Stimulated activated naive CD4-positive, alpha-beta T cell treated with Interleukin-2 at 50 U/mL for 16 hours (primary cell): Measurements from ENCODE around the gene IPO11.

ENCODE experiments used
- DNase-seq: peaks from one replicate; lab custom pipeline; 2025; lab: John Stamatoyannopoulos, UW

Gene IPO11

DNA sequence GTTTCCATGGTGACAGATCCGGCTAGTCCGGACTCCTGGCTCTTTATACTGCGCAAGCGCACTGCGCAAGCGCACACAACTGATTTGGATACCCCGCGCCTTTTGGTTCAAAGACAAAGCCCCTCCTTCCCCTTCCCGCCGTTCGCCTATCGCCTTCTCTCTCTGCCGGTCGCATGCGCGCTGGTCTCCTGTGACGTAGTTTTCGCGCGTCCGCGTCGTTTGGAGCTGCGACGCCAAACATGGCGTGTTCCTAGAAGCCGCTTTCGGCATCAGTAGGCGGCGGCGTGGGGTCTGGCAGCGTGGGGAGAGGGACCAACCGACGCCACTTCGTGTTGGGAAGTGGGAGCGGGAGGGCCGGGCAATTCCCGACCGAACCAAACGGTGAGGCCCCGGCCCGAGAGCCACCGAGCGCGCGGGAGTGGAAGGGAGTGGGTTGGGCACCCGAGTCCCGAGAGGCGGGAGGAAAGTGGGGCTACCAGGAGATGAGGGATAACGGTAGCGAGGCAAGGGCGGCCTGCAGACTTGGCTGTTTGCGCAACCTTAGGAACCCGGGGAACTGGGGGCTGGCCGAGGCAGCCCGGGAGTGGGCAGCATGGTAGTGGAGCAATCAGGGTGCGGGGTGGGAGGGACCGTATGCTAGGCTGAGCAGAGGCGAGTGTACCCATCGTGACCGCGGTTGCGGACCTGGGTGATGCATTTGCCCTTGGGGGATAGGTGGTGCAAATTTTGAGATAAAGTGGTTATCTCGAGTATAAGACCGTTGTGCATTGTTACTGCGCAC, at the start of gene IPO11:
Gene IPO11 (plus strand): TSS at position 215 of the 781 bp plus-strand sequence. CDS start 24,517 bp downstream, outside the sequence.
- peak; percentile 98 for DNase-seq

DNA sequence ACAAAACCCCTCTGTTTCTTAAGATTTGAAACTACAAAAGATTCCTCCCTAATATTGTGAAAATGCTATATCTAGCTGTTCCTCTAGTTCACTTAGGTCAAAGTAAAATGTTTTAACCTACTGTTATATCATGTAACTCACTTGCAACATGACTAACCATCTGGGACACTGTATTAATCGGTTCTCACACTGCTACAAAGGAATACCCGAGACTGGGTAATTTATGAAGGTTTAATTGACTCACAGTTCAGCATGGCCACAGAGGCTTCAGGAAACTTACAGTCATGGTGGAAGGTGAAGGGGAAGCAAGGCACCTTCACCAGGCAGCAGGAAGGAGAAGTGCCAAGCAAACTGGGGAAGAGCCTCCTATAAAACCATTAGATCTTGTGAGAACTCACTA, 43.5 kb upstream of the IPO11 start:
- DNase-seq = no peak

DNA sequence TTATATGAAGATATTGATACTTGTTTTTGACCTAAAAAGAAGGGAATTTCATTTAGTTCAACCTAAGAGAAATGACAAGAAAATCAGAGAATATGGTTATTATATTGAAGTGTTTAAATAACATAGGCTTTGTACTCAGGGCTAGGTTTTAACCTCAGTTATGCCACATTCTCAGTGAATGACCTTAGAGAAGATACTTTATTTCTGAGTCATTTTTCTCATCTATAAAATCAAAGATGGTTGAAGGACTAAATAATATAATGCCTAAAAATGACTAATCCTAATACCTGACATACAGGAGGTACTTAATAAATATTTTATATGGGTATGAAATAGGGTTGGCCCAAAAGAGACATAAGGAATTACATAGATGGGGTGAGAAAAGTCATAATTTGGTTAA, 41.2 kb upstream of the IPO11 start:
- DNase-seq = no peak

DNA sequence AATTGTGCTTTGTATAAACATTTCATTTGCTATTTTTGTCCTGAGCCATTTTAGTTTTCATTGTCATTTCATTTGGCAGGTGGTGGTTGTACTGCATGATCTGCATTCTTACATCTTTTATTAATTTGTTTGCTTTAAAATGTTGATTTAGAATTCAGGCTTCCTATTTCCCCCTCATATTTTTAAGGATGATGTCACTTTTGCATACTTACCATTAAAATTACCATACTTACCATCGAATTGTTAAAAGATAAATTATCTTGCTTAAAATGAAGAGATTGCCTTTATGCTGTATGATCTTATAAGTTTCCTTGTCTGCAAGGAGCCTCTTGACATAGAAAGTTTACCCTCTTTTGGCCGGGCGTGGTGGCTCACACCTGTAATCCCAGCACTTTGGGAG, 40.0 kb upstream of the IPO11 start:
- DNase-seq = no peak

DNA sequence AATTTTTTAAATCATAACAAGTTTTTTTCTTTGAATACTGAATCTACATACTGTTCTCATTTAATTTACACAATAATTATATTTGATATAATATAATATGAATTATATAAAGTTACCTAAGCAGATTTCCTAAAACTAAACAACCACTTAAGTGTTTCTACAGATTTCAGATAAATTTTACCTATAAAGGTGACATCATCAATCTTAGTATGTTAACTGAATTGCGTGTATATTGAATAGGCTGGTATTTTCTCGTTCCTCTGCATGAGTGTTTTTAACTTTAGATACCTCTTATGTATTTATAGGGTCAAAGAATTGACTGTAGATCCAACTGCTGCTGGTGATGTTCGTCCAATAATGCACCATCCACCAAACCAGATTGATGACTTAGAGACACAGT, 39.2 kb upstream of the IPO11 start:
- DNase-seq = no peak

DNA sequence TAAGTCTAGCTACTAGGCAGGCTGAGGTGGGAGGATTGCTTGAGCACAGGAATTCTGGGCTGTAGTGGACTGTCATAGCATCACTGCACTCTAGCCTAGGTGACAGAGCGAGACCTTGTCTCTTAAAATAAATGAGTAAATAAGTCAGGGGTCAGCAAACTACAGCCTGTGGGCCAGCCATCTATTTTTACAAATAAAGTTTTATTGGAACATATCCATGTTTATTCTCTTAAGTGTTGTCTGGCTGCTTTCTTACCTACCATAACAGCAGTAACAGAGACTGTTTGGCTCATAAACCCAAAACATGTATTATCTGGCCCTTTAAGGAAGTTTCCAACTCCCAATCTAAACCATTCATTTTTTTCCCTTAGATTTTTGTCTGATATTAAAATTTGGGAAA, 38.5 kb upstream of the IPO11 start:
- no peak for DNase-seq

DNA sequence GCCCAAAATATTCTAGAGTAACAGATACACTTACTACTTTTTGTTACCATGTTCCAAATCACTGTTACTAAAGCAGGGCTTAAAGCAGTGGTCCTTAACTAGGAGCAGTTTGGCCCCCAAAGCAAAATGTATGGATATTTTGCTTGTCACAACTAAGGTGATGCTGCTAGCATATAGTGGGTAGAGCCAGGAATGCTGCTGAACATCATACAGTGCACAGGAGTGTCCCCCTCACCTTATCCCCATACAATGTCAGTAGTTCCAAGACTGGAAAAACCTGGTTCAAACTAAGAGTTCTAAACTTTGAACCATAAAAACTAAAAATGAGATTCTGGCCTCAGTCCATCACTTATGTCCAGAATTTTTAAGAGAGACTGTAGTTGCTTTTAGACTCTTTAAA, 36.9 kb upstream of the IPO11 start:
- DNase-seq = no peak

DNA sequence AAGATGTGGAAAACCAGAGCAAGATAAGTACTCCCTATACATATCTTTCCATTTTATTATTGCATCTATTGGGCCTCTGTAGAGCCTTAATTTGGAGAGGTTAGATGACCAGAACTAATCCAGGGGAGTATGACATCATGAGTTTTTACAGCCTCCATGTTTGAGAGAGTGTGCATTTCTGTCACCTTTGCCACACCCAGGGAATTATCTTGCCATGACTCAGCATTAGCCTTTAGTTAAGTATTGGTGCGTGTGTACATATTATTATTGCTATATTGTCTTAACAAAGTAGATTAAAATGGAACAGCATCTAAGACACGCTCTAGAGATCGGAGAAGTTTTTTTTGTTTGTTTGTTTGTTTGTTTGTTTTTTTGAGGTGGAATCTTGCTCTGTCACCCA, 36.5 kb upstream of the IPO11 start:
- no peak for DNase-seq

DNA sequence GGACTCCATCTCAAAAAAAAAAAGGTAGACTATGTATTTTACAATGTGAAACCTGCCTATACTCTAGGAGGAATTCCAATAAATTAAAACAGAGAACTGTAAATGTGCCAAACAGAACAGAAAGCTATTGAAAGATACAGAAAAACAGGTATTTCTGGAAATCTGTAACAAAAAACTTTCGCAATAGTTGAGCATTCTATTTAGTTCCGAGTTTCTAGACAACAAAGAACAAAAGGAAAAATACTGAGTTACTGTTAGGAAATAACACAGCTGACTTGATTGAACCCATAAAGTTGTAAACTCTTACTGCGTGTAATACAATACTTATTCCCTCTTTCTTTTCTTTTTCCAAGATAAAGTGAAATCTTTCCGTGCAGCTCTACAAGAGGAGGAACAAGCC, 27.4 kb upstream of the IPO11 start:
- DNase-seq = no peak

DNA sequence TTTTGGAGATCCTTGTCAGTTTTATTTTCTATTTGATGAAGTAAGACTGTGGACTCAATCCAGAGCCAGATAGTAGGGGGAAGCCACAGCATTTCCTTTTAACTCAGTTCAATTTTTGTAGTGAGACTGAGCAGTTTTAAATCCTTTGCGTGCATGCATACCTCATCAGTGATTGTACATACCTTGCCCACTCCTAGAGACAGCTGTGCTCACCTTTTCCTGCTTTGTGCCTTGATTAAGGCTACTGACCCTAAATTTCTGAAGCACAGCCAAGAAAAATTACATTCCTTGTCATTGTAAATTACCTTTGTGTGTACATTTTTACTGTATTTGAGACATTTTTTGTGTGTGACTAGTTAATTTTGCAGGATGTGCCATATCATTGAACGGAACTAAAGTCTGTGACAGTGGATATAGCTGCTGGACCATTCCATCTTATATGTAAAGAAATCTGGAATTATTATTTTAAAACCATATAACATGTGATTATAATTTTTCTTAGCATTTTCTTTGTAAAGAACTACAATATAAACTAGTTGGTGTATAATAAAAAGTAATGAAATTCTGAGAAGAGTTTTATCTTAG, 26.7 kb upstream of the IPO11 start:
- DNase-seq = no peak

DNA sequence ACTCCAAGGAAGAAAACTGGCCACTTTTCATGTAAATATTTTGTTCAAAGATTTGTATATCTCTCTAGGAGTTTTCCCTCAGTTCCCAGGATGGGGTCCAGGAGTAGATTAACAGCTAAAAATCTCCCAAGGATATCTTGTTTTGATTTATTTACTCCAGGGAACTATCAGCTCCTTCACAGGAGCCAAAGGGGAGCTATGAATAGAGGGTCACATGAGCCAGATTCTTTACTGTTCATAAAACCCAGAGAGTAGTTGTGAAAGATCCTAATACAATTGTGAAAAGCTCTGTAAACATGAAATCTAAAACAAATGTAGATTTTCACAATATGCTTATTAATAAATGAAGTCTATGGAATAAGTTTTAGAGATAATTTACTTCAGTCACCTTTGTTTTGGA, 25.7 kb upstream of the IPO11 start:
- DNase-seq = no peak

DNA sequence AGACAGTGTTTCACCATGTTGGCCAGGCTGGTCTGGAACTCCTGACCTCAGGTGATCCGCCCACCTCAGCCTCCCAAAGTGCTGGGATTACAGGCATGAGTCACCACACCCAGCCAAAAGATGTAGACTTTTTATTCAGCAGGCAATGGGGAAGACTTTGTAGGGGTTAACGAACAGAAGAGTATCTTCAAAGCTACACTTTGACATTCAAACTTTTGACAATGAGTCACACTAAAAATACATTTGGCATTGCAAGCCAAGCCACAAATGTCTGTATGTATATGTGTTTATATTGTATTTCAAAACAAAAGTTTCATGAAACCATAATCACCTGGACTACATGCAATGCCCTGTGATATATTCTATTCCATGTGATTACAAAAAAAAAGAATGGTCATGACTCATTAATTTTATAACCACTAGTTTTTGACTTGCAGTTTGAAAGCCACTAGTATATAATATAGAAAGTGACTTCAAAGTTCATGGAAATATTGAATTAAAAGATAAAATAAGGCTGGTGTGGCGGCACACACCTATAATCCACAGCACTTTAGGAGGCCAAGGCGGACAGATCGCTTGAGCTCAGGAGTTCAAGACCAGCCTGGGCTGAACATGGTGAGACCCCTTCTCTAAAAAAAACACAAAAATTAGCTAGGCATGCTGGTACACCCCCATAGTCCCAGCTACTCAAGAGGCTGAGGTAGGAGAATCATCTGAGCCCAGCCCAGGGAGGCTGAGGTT, 17.2 kb upstream of the IPO11 start:
- DNase-seq = no peak

DNA sequence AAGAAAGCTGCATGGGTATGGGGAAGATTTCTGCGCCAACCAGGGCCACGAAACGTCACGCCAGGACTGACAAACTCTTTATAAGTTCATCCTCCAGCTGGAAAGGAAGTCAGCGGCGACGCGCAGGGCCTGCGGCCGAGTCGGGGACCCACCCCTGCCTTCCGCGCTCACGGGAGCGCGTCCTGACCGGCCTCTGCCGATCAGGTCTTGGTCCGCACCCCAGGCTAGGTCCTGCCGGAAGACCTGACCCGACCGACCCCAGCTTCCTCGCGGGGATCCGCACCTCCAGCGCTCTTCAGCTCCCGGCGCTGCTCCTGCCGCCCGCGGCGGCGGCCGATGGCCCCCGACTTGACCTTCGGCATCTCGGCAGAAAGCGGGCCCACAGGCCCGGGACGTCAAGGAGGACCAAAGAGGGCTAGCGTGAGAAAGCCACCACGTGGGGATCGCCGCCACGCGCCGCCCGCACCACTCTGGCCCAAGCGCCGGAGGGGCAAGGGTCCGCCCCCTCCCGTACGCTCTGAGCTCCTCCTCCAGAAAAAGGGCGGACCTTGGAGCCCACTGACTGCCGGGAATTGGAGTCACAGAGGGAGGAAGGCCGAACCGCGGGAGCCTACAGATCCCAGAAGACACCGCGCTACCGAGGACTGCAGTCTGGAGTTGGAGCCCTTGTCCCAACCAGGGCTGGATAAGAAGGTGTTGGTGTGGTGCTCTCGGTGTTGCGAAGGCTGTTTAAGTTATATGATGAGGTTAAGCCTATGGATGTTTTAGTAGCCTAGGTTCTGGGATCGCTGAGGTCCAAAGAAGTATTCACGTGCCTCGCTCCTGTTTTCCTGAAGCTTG, 8.9 kb upstream of the IPO11 start, which contains the start of gene DIMT1:
Gene DIMT1 (minus strand): TSS at position 495 of the 840 bp plus-strand sequence. CDS start 133 bp downstream, at position 362.
- DNase-seq = peak; percentile 93

DNA sequence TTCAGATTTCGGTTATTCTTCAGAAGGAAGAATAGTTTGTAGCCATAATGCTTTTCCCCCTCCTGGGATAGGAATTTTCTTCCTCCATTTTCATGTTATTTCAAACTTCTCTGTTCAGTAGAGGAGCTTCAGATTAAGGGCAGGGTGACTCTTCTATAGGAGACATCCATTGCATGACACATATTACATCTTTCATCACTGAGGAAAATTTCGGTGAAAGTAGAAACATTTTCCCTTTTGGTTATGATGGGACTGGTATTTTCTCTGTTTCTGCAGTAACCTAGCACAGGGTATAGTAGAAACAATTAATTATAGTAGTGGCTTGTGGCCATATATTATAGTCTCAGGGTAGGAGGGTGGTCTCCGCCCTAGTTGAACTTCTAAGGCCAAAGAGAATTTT, 1.1 kb downstream of the IPO11 start:
- DNase-seq = no peak

DNA sequence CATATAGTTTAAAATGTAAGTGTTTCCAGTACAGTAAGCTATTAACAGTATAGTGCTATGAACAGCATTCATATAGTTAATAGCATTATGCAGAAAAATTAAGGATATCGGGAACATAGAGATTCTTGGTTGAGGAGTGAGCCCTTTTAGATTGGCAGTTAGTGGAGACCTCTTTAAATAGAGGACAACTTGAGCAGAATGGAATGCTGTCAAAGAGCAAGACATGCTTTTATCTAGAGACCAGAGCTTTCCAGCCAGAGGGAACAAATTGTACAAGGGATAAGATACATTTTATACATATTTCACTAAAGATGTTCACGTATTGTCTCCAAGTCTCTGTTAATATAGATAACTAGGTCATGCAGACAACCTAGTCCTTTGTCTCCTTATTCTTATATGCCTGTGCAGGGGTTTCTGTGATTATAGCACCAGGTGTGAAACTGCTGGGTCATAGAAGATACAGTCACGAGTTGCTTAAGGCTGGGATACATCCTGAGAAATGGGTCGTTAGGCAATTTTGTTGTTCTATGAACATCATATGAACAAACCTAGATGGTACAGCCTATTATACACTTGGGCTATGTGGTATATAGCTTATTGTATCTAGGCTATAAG, 6.0 kb downstream of the IPO11 start:
- no peak for DNase-seq

DNA sequence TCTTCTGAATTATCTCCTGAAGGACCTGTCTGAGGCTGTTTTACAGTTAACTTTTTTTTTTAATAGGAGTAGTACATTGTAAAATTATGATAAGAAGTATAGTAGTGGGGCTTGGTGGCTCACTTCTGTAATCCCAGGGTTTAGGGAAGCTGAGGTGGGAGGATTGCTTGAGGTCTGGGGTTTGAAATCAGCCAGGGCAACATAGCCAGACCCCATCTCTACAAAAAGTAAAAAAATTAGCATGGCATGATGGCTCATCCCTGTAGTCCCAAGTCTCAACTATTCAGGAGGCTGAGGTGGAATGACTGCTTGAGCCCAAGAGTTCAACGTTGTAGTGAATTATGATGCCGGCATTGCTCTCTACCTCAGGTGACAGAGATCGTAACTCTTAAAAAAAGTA, 7.0 kb downstream of the IPO11 start:
- DNase-seq = no peak

DNA sequence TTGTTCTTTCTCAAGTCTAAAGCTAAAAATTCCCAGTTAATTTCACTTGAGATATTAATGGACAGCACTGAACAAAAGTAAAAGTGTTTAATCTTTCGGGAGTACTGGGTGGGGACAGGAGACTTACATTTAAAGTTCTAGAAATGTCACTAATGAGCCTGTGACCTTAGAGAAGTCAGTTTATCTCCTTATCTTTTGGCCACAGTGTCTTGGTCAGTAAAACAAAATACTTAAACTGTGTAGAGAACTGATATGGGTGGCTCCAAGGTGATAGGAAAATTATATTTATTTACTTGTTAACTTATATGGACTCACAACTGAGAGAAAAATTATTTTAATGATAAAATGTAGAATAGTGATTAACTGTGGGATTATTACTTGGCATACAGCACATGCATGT, 8.9 kb downstream of the IPO11 start:
- DNase-seq = no peak

DNA sequence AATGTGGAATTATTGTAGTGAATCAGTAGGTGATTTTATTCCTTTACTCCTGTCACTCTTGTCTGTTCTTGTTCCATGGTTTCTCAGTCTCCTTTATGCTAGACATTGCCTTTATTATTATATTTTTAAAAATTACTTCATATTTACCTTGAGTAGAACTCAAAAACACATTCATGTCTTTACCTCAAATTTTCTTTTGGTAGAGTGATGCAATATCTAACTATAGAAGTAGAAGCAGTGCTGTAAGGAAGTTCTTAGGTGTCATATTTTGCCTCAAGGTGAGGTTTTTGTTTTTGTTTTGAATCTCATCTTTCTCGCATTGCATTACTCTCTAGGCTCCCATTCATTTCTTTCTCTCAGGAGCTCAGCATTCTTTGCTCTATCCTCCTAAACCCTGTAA, 12.2 kb downstream of the IPO11 start:
- DNase-seq = no peak

DNA sequence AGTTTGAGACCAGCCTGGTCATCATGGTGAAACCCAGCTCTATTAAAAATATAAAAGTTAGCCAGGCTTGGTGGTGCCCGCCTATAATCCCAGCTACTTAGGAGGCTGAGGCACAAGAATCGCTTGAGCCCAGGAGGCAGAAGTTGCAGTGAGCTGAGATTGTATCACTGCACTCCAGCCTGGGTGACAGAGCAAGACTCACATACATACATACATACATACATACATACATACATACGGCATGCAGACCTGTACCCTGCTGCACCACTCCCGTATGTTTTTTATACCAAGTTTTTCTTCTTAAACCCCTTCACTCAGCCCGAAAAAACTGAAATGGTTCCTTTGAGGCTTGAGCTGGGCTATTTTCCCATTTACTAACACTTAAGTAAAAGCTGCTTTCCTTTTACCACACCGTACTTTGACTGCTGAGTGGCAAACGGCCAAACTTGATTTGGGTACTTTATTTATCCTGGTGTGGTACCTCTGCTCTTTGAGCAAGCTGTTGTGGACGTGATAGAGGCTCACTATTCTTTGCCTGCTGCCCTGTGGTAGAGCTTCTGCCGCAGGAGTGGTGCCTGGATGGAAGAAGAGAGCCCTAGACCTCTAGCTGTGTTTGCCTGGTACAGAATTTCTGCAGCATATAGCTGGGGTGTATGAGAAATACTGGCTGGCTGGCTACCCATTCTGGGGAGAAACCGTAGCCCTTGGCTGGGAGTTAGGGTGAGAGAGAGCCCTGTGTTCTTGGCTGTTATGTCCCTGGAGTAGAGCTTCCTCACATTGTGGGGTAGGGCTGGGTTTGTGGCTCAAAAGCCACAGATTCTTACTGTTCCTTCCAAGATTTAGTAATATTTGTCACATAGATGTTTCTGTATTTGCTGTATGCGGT, 19.4 kb downstream of the IPO11 start:
- no peak for DNase-seq

DNA sequence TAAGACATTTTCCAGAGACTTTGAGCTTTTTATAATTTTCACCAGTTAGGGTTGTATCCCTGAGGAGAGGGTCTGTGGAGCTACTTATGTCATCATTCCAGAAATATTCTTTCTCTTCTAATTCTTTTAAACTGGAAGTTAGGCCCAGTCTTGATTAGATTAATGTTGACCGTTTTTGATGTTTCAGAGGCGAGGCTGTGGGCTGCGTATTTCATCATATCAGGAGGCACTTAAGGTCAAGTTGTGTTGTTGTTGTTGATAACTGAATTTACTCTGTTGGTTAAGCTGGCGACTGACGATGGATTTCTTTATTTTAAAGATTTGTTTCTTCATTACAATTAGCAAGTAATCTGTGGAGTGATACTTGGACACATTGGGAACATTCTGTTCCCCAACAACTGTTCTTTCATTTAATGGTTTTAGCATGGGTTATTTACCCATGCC, 20.1 kb downstream of the IPO11 start:
- DNase-seq = no peak

DNA sequence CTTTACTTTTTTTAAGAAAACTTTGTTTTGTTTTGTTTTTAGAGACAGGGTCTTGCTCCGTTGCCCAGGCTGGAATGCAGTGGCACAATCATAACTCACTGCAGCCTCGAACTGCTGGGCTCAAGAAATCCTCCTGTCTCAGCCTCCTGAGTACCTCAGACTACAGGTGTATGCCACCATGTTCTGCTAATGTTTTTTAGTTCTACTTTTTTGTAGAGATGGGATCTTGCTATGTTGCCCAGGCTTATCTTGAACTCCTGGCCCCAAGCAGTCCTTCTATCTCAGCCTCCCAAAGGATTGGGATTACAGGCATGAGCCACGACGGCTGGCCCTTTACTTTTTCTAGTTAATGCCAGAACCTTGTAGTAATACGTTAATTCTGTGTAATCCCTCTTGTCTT, 36.0 kb downstream of the IPO11 start:
- no peak for DNase-seq
